K562 (cell line): ENCODE results near the gene PTCH2. TPM values are rescaled to one million over a fixed set of nuclear protein-coding genes. Genes with fewer than 3 reads are reported as not detected.

ENCODE experiments used
- CBX2 ChIP-seq: fragments of 200-600 bp; sonication (generic); IDR thresholded peaks from one replicate; pipeline ENCODE4 v1.6.1; 2012; ENCODE audit warnings: mild to moderate bottlenecking, low read length, inconsistent platforms; ENCODE audit not compliant: insufficient read depth, poor library complexity, severe bottlenecking
- DPF2 ChIP-seq: fragments of 450-650 bp; IDR thresholded peaks from 2 replicates; pipeline ENCODE4 v1.6.1; 2016
- GATAD2B ChIP-seq: fragments of 450-650 bp; IDR thresholded peaks from 2 replicates; pipeline ENCODE4 v1.6.1; 2017; ENCODE audit warnings: mild to moderate bottlenecking, borderline replicate concordance
- KDM1A ChIP-seq, 2 experiments: fragments of 450-650 bp; IDR thresholded peaks; 2 replicates each; pipeline ENCODE4 v1.6.1; 2016; ENCODE audit warnings: mild to moderate bottlenecking in 2 of 2
- MLX ChIP-seq, 2 experiments: fragments of 450-650 bp in 1 of 2; sonication (generic) in 1 of 2; formaldehyde crosslinking; conservative IDR thresholded peaks; 2 replicates each; pipeline versions ENCODE4 v1.4.0 to v1.8.1; 2020 to 2022; ENCODE audit warnings: mild to moderate bottlenecking in 1 of 2, missing genetic modification reagents in 1 of 2
- NEUROD1 ChIP-seq: fragments of 150-350 bp; IDR thresholded peaks from 2 replicates; pipeline ENCODE4 v1.6.1; 2014; ENCODE audit warnings: borderline replicate concordance, low read length, low read depth; ENCODE audit not compliant: partially characterized antibody
- NFATC3 ChIP-seq: fragments of 450-650 bp; IDR thresholded peaks from 2 replicates; pipeline ENCODE4 v1.6.1; 2017; ENCODE audit warnings: mild to moderate bottlenecking
- NONO ChIP-seq, 2 experiments: fragments of 200-400 bp in 1 of 2; fragments of 450-650 bp in 1 of 2; formaldehyde crosslinking in 1 of 2; IDR thresholded peaks; 2 replicates each; pipeline ENCODE4 v1.6.1; 2017; ENCODE audit warnings: low read depth in 2 of 2, mild to moderate bottlenecking in 2 of 2, moderate library complexity in 2 of 2, low read length in 1 of 2
- SIN3A ChIP-seq, 2 experiments: fragments of 150-350 bp in 1 of 2; IDR thresholded peaks; 2 replicates each; pipeline ENCODE4 v1.6.1; 2011 to 2016; ENCODE audit warnings: borderline replicate concordance in 2 of 2, low read depth in 2 of 2, low read length in 2 of 2, mild to moderate bottlenecking in 2 of 2, moderate library complexity in 2 of 2; ENCODE audit not compliant: control insufficient read depth in 1 of 2
- SMAD4 ChIP-seq: fragments of 250-450 bp; sonication (Bioruptor Pico); conservative IDR thresholded peaks from 2 replicates; pipeline ENCODE4 v1.8.0; 2021; ENCODE audit warnings: inconsistent platforms, mild to moderate bottlenecking, moderate library complexity
- SMARCE1 ChIP-seq: fragments of 450-650 bp; IDR thresholded peaks from 2 replicates; pipeline ENCODE4 v1.7.1; 2016; ENCODE audit warnings: mild to moderate bottlenecking
- SMC3 ChIP-seq: conservative IDR thresholded peaks from 2 replicates; pipeline ENCODE4 v1.6.1; 2011; ENCODE audit warnings: low read depth, low read length, improper control_type of control experiment; ENCODE audit not compliant: insufficient read depth
- SP1 ChIP-seq: sonication (generic); formaldehyde crosslinking; IDR thresholded peaks from 2 replicates; pipeline ENCODE4 v1.8.1; 2022; ENCODE audit warnings: mild to moderate bottlenecking, missing genetic modification reagents
- TAF1 ChIP-seq: IDR thresholded peaks from 2 replicates; pipeline ENCODE4 v1.6.1; 2011; ENCODE audit warnings: mild to moderate bottlenecking, low read length, moderate library complexity; ENCODE audit not compliant: insufficient read depth, control insufficient read depth, severe bottlenecking; ENCODE audit errors: extremely low read depth
- TBL1XR1 ChIP-seq, 2 experiments: IDR thresholded peaks; 2 replicates each; pipeline ENCODE4 v1.6.1; 2012; ENCODE audit warnings: improper control_type of control experiment in 2 of 2, low read length in 2 of 2, mild to moderate bottlenecking in 1 of 2
- ZBTB7A ChIP-seq: IDR thresholded peaks from 2 replicates; pipeline ENCODE4 v1.6.1; 2011; ENCODE audit warnings: low read depth, mild to moderate bottlenecking, low read length, moderate library complexity, borderline replicate concordance; ENCODE audit not compliant: control insufficient read depth
- ZFP91 ChIP-seq: sonication (generic); formaldehyde crosslinking; IDR thresholded peaks from 2 replicates; pipeline ENCODE4 v1.8.0; 2022; ENCODE audit warnings: mild to moderate bottlenecking, missing genetic modification reagents
- ZNF324 ChIP-seq: fragments of 250-450 bp; sonication (Bioruptor Pico); IDR thresholded peaks from 2 replicates; pipeline ENCODE4 v1.4.0; 2020; ENCODE audit warnings: mild to moderate bottlenecking
- polyA plus RNA-seq, 8 experiments: library from polyadenylated mRNA; depleted of rRNA in 4 of 8; stranded (reverse) in 5 of 8; unstranded in 3 of 8; fragments of >200 nt; fragmentation: Nextera tagmentation in 2 of 8; fragmentation: Illumina TruSeq in 1 of 8; extraction: Ambion mirVana in 2 of 8; extraction: Trizol in 1 of 8; gene quantifications; 2 replicates each; pipeline versions ENCODE4 v1.2.1 to v1.2.3, GENCODE V29; 2011 to 2014; ENCODE audit warnings: inconsistent platforms in 1 of 8, missing spikeins in 1 of 8
- total RNA-seq, 7 experiments: library from RNA; depleted of rRNA in 6 of 7; stranded (reverse); fragments of >200 nt in 6 of 7; fragmentation: Illumina TruSeq in 2 of 7; extraction: Trizol in 2 of 7; gene quantifications; 2 replicates each; pipeline versions ENCODE4 v1.2.1 to v1.2.3, GENCODE V29; 2011 to 2021; ENCODE audit warnings: low replicate concordance in 1 of 7
- TF ChIP-seq, protein P1 (sequence below): sonication (generic); IDR thresholded peaks from 2 replicates; pipeline ENCODE4 v1.6.1; 2016
- TF ChIP-seq, protein P2 (sequence below), 2 experiments: fragments of 200-800 bp in 1 of 2; sonication (Bioruptor generic) in 1 of 2; sonication (generic) in 1 of 2; formaldehyde crosslinking in 1 of 2; IDR thresholded peaks in 1 of 2; conservative IDR thresholded peaks in 1 of 2; 2 replicates each; pipeline versions ENCODE4 v1.5.0 to v1.6.1; 2016 to 2020; ENCODE audit warnings: missing compliant biosample characterization in 1 of 2, missing genetic modification characterization in 1 of 2, missing genetic modification reagents in 1 of 2
- TF ChIP-seq, protein P3 (sequence below): sonication (generic); formaldehyde crosslinking; IDR thresholded peaks from 2 replicates; pipeline ENCODE4 v1.8.0; 2023; ENCODE audit warnings: mild to moderate bottlenecking, missing genetic modification reagents

The PTCH2 gene
- total and polyA plus RNA-seq, 9 of the 15 experiments (the other 6 are each of a cell fraction or from before 2014, with no cell fraction given): 0.15 to 27.3 (median 0.48) TPM; not detected in 1

DNA sequence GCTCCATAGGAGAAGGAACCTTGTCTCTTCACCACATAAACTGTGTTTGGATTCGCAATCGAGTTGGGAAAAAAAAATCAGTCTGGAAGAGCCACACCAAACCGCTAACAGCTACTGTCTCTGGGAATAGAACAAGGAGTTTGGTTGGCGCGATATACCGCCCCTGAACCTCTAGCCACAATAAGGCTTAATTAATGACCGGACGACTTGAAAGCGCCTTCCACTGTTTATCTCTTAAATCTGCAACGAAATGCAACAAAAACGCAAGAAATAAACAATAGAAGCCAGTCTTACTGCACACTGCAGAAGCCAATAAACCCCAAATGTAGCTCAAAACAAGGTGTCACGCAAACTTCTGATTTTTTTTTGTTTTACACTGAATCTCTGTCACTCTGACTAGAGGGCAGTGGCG is 23.9 kb downstream of the PTCH2 start (continued):
- TF ChIP-seq ZFP91 (CRISPR knock-in tag) (no peak), MLX (CRISPR knock-in tag; conservative IDR thresholded peaks at IDR 0.05) (no peak), GATAD2B (no peak), TBL1XR1 (IDR thresholded peaks at IDR 0.05; ENCODE audit: low read length in 2 of 2) (peak in 1 of 2 experiments; percentile 58; a peak in 2 of 4 replicates), SMAD4 (peak; percentile 49), SMARCE1 (0 out of 2 replicates have a peak, but pooled peaks have one; percentile 22), ZBTB7A (0 out of 2 replicates have a peak, but pooled peaks have one; percentile 44), NONO (IDR thresholded peaks at IDR 0.05; ENCODE audit: low read depth in 2 of 2, low read length in 1 of 2) (peak in 1 of 2 experiments; percentile 97; a peak in 2 of 4 replicates), SMC3 (peak; percentile 53; the same call in 1 of the 2 replicates), KDM1A (IDR thresholded peaks at IDR 0.05) (peak; percentile 73 to 83; a peak in 3 of 4 replicates), SIN3A (IDR thresholded peaks at IDR 0.05; ENCODE audit: borderline replicate concordance in 2 of 2, control insufficient read depth in 1 of 2, low read depth in 2 of 2, low read length in 2 of 2) (peak in 1 of 2 experiments; percentile 18; a peak in 1 of 4 replicates), ZNF324 (CRISPR knock-in tag) (no peak), SP1 (CRISPR knock-in tag) (peak; percentile 89; the same call in 1 of the 2 replicates), CBX2 (no peak), TAF1 (peak; percentile 62), NFATC3 (no peak), DPF2 (peak; percentile 48; the same call in 1 of the 2 replicates), NEUROD1 (no peak)
- TF ChIP-seq, protein P1, sequence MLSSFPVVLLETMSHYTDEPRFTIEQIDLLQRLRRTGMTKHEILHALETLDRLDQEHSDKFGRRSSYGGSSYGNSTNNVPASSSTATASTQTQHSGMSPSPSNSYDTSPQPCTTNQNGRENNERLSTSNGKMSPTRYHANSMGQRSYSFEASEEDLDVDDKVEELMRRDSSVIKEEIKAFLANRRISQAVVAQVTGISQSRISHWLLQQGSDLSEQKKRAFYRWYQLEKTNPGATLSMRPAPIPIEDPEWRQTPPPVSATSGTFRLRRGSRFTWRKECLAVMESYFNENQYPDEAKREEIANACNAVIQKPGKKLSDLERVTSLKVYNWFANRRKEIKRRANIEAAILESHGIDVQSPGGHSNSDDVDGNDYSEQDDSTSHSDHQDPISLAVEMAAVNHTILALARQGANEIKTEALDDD: no peak
- TF ChIP-seq, protein P2, sequence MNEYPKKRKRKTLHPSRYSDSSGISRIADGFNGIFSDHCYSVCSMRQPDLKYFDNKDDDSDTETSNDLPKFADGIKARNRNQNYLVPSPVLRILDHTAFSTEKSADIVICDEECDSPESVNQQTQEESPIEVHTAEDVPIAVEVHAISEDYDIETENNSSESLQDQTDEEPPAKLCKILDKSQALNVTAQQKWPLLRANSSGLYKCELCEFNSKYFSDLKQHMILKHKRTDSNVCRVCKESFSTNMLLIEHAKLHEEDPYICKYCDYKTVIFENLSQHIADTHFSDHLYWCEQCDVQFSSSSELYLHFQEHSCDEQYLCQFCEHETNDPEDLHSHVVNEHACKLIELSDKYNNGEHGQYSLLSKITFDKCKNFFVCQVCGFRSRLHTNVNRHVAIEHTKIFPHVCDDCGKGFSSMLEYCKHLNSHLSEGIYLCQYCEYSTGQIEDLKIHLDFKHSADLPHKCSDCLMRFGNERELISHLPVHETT (CRISPR knock-in tag; conservative IDR thresholded peaks at IDR 0.05 in 1 of 2, IDR thresholded peaks at IDR 0.05 in 1 of 2): no peak
- TF ChIP-seq, protein P3, sequence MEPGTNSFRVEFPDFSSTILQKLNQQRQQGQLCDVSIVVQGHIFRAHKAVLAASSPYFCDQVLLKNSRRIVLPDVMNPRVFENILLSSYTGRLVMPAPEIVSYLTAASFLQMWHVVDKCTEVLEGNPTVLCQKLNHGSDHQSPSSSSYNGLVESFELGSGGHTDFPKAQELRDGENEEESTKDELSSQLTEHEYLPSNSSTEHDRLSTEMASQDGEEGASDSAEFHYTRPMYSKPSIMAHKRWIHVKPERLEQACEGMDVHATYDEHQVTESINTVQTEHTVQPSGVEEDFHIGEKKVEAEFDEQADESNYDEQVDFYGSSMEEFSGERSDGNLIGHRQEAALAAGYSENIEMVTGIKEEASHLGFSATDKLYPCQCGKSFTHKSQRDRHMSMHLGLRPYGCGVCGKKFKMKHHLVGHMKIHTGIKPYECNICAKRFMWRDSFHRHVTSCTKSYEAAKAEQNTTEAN (CRISPR knock-in tag): no peak
